Breast epithelium (tissue), 4 donors: ENCODE results near the gene PYM1. TPM values are rescaled to one million over a fixed set of nuclear protein-coding genes. Genes with fewer than 3 reads are reported as not detected.
"Not testable (repeated sequence)": the region's sequence is repeated elsewhere in the genome, so short reads cannot be mapped to it uniquely, and the experiment has no call there.

Source experiments
- DNase-seq, 2 donors: peaks; one replicate each; pipeline ENCODE4 v3.0.0-alpha.2; 2019; ENCODE audit warnings: low spot score in 2 of 2
- H3K27ac ChIP-seq, 2 donors: fragments of 200-600 bp; sonication (generic) in 1 of 2; one replicate each; pipeline ENCODE4 v1.5.1; 2016 to 2019; ENCODE audit warnings: mild to moderate bottlenecking in 1 of 2
- H3K27me3 ChIP-seq, 2 donors: fragments of 200-600 bp; sonication (generic) in 1 of 2; one replicate each; pipeline versions ENCODE4 v1.5.1 to v1.6.0; 2017 to 2019; ENCODE audit warnings: control low read depth in 1 of 2, mild to moderate bottlenecking in 1 of 2
- H3K36me3 ChIP-seq: fragments of 200-600 bp; one replicate; pipeline ENCODE4 v1.5.1; 2019
- H3K4me1 ChIP-seq, 2 donors: fragments of 200-600 bp; sonication (generic); one replicate each; pipeline ENCODE4 v1.5.1; 2016 to 2019; ENCODE audit warnings: control low read depth in 1 of 2
- H3K4me3 ChIP-seq, 3 donors: fragments of 200-600 bp; sonication (generic); 1 replicate in 2 of 3; 2 replicates in 1 of 3; pipeline ENCODE4 v1.5.1; 2016 to 2019; ENCODE audit warnings: mild to moderate bottlenecking in 3 of 3, moderate library complexity in 2 of 3
- H3K9me3 ChIP-seq, 2 donors: fragments of 200-600 bp; sonication (generic) in 1 of 2; one replicate each; pipeline ENCODE4 v1.5.1; 2016 to 2019; ENCODE audit warnings: control low read depth in 1 of 2
- POLR2A ChIP-seq: fragments of 450-650 bp; IDR thresholded peaks from one replicate; pipeline ENCODE4 v1.6.1; 2016; ENCODE audit warnings: antibody characterized with exemption, mild to moderate bottlenecking, moderate library complexity
- POLR2AphosphoS5 ChIP-seq, 3 donors: sonication (generic); formaldehyde crosslinking; IDR thresholded peaks; one replicate each; pipeline ENCODE4 v1.6.1; 2017; ENCODE audit warnings: antibody characterized with exemption in 3 of 3
- intact Hi-C: fragments of 100-400 bp; cut with DNase I; formaldehyde crosslinking; loops from one replicate; pipeline ENCODE4 v1.15.1; 2023; ENCODE audit warnings: low total_unique reads
- total RNA-seq, 3 donors: library from RNA; depleted of rRNA; stranded (reverse); fragments of >200 nt; gene quantifications; one replicate each; pipeline ENCODE4 v1.1.0, GENCODE V29; 2016
- TF ChIP-seq, protein P1 (sequence below), 3 donors: fragments of 450-650 bp; IDR thresholded peaks; one replicate each; pipeline ENCODE4 v1.5.1; 2016 to 2017; ENCODE audit warnings: antibody characterized with exemption in 3 of 3, mild to moderate bottlenecking in 3 of 3, moderate library complexity in 3 of 3

Gene PYM1
- total RNA-seq, 3 donors from 2014 or later: 25.9 to 38.1 (median 33.0) TPM

DNA sequence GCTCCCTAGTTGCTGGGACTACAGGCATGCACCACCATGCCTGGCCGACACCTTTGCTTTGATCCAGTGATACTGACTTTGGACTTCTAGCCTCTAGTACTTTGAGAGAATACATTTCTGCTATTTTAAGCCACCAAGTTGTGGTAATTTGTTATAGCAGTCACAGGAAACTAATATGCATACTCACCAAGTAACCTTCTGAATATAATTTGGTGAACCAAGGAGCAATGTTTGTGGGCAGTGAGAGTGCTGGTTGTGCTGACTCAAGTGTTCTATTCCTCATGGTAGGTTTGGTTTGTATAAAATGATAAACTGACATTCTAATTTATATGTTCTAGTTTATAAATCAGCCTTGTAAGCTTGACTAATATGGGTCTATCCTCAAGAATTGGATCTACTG is 42.6 kb downstream of the PYM1 start:
- no peaks in the 10 kb centered on the region for H3K9me3 ChIP-seq
- no peaks in the 10 kb centered on the region for H3K36me3 ChIP-seq
- no peak overlapping the region for H3K27ac ChIP-seq
- intact Hi-C loops: no loop called here
- no peaks in the 10 kb centered on the region for H3K27me3 ChIP-seq
- no peak for DNase-seq
- TF ChIP-seq POLR2AphosphoS5 (IDR thresholded peaks at IDR 0.05): no peak
- TF ChIP-seq, protein P1, sequence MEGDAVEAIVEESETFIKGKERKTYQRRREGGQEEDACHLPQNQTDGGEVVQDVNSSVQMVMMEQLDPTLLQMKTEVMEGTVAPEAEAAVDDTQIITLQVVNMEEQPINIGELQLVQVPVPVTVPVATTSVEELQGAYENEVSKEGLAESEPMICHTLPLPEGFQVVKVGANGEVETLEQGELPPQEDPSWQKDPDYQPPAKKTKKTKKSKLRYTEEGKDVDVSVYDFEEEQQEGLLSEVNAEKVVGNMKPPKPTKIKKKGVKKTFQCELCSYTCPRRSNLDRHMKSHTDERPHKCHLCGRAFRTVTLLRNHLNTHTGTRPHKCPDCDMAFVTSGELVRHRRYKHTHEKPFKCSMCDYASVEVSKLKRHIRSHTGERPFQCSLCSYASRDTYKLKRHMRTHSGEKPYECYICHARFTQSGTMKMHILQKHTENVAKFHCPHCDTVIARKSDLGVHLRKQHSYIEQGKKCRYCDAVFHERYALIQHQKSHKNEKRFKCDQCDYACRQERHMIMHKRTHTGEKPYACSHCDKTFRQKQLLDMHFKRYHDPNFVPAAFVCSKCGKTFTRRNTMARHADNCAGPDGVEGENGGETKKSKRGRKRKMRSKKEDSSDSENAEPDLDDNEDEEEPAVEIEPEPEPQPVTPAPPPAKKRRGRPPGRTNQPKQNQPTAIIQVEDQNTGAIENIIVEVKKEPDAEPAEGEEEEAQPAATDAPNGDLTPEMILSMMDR (IDR thresholded peaks at IDR 0.05): no peak
- no peak for TF ChIP-seq POLR2A
- H3K4me1 ChIP-seq: no peaks in the 10 kb centered on the region
- no peak overlapping the region for H3K4me3 ChIP-seq

DNA sequence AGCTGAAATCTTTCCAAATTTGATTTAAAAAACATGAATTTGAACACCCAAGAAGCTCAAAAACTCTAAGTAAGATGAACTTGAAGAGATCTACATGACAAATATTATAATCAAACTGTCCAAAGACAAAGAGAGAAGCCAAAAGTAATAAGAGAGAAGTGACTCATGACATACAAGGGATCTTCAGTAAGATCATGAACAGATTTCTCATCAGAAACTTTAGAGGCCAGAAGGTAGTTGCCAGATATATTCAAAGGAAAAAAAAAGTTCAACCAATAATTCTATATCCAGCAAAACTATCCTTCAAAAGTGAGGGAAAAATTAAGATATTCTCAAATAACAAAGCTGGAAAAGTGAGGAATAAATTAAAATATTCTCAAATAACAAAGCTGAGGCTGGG is 49.9 kb downstream of the PYM1 start:
- H3K4me1 ChIP-seq: no peaks in the 10 kb centered on the region
- no peaks in the 10 kb centered on the region for H3K27me3 ChIP-seq
- H3K27ac ChIP-seq: no peak overlapping the region
- TF ChIP-seq POLR2A (no peak), POLR2AphosphoS5 (IDR thresholded peaks at IDR 0.05) (no peak)
- TF ChIP-seq, protein P1 (IDR thresholded peaks at IDR 0.05): no peak
- peaks cover 3 to 7% of the 10 kb centered on the region in 2 donors for H3K9me3 ChIP-seq
- no peak overlapping the region for H3K4me3 ChIP-seq
- intact Hi-C loops: no loop called here
- no peaks in the 10 kb centered on the region for H3K36me3 ChIP-seq
- no peak for DNase-seq

DNA sequence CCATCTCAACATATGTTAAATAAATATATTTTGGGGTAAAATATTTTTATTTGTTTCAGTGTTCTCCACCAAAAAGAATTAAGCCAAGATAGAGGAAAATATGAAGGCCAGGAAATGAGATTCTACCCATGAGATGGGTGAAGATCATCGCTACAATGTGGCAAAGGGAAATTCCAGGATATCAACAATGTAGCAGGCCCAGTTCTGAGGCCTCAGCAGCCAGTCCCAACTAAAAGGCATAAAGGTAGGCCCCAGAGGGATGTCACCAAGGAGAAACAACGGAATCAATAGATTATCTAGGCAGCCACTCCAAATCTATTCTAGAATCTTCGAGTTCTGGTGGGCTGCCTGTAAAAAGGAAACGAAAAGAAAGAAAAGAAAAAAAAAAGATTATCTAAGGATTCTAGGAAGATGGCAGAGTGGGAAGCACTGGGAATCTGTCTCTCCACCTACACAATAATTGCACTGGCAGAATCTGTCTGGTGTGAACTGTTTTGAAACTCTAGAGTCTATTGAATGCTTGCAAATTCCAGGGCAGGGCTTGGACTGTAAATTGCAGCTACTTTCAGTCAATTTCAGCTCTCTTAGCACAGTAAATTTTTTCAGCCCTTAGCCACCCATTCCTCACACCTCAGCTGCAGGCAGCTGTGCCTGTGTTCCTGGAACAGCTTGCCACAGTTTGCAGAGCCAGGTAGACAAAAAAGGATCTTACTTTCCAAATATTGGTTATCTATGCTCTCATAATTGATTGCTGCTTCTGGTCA is 51.8 kb downstream of the PYM1 start:
- Histone ChIP-seq H3K9me3 (peaks cover 3 to 7% of the 10 kb centered on the region in 2 donors), H3K27me3 (no peaks in the 10 kb centered on the region), H3K4me3 (no peak overlapping the region), H3K36me3 (no peaks in the 10 kb centered on the region), H3K4me1 (no peaks in the 10 kb centered on the region), H3K27ac (no peak overlapping the region)
- intact Hi-C loops: no loop called here
- TF ChIP-seq POLR2AphosphoS5 (IDR thresholded peaks at IDR 0.05) (no peak), POLR2A (no peak)
- TF ChIP-seq, protein P1 (IDR thresholded peaks at IDR 0.05): no peak
- DNase-seq: no peak

DNA sequence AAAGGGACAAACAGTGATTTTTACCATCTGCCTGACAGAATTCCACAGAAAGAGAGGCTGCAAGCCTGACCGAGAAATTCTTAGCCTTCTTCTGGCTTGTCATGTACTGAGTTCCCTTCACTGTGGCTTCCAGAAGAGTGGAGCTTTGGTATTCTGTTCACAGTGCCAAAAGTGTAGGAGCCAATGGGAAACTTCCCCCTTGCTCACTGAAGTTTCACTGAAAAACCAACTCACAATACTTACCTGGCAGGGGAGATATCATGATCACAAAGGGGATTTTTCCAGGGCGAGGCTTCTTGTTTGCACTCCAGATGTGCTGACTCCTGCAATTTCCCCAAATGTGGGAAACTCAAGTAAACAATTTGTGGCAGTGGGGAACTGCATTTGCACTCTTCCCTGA is 53.3 kb downstream of the PYM1 start:
- H3K4me3 ChIP-seq: no peak overlapping the region
- peaks cover 3 to 7% of the 10 kb centered on the region in 2 donors for H3K9me3 ChIP-seq
- H3K27ac ChIP-seq: no peak overlapping the region
- DNase-seq: no peak
- H3K36me3 ChIP-seq: no peaks in the 10 kb centered on the region
- intact Hi-C loops: no loop called here
- no peaks in the 10 kb centered on the region for H3K27me3 ChIP-seq
- no peaks in the 10 kb centered on the region for H3K4me1 ChIP-seq
- no peak for TF ChIP-seq POLR2AphosphoS5 (IDR thresholded peaks at IDR 0.05)
- TF ChIP-seq, protein P1 (IDR thresholded peaks at IDR 0.05): no peak
- TF ChIP-seq POLR2A: no peak

DNA sequence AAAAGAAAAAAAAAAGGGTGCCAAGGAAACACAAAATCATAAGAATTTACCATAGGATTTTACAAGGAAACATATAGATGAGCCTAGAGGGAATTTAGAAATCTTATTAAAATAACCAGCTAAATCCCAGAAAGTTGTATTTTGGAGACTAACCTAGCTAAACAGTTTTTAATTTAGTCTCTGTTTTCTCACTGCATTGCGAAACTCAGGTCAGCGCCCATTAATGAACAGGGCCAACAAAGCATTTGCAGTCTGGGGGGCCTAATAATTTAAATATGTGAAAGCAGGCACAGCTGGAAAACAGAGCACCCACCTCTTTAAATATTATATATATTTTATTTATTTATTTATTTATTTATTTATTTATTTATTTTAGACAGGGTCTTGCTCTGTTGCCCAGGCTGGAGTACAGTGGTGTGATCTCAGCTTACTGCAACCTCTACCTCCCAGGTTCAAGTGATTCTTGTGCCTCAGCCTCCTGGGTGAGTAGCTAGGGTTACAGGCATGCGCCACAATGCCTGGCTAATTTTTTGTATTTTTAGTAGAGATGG is 61.2 kb downstream of the PYM1 start:
- DNase-seq, intact Hi-C loops, H3K4me1 ChIP-seq, H3K36me3 ChIP-seq, H3K27ac ChIP-seq, H3K27me3 ChIP-seq, H3K4me3 ChIP-seq: not testable (repeated sequence)
- H3K9me3 ChIP-seq: peaks cover 3 to 13% of the 10 kb centered on the region in 2 donors
